Measurements from ENCODE around the gene DMRTA2. TPM values are rescaled to one million over a fixed set of nuclear protein-coding genes. Genes with fewer than 3 reads are reported as not detected.

DMRTA2 gene
- total RNA-seq, 2 donors from 2014 or later: not detected

DNA sequence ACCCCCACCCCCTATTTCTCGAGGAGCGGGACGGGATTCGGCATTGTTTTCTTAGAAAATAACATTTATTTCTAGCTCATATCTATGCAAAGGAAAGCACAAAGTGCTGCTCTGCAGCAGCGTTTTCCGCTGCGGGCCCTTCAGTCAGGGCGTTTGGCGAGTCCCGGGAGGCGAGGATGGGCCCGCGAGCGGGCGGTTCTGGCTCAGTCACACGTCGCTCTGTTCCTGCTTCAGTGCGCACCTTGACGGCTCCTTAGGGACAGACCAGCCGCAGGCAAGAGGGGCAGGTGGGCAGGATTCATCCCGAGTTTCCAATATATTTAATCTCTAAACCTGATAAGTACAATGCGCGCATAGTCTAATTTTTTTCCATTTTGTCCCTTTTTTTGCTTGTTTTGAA lies 5.7 kb downstream of the DMRTA2 start:
- Histone ChIP-seq H3K27me3 (peaks cover 82% of the 10 kb centered on the region), H3K27ac (no peak overlapping the region), H3K4me1 (no peaks in the 10 kb centered on the region), H3K36me3 (no peaks in the 10 kb centered on the region), H3K9ac (ENCODE audit: low read depth in 2 of 2, low read length in 2 of 2) (no peak overlapping the region), H3K9me3 (no peaks in the 10 kb centered on the region), H3K4me3 (no peak overlapping the region)
- TF ChIP-seq, protein P1, sequence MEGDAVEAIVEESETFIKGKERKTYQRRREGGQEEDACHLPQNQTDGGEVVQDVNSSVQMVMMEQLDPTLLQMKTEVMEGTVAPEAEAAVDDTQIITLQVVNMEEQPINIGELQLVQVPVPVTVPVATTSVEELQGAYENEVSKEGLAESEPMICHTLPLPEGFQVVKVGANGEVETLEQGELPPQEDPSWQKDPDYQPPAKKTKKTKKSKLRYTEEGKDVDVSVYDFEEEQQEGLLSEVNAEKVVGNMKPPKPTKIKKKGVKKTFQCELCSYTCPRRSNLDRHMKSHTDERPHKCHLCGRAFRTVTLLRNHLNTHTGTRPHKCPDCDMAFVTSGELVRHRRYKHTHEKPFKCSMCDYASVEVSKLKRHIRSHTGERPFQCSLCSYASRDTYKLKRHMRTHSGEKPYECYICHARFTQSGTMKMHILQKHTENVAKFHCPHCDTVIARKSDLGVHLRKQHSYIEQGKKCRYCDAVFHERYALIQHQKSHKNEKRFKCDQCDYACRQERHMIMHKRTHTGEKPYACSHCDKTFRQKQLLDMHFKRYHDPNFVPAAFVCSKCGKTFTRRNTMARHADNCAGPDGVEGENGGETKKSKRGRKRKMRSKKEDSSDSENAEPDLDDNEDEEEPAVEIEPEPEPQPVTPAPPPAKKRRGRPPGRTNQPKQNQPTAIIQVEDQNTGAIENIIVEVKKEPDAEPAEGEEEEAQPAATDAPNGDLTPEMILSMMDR (IDR thresholded peaks at IDR 0.05): no peak
- DNase-seq: no peak
- intact Hi-C loops (cut with DNase I): no loop called here

DNA sequence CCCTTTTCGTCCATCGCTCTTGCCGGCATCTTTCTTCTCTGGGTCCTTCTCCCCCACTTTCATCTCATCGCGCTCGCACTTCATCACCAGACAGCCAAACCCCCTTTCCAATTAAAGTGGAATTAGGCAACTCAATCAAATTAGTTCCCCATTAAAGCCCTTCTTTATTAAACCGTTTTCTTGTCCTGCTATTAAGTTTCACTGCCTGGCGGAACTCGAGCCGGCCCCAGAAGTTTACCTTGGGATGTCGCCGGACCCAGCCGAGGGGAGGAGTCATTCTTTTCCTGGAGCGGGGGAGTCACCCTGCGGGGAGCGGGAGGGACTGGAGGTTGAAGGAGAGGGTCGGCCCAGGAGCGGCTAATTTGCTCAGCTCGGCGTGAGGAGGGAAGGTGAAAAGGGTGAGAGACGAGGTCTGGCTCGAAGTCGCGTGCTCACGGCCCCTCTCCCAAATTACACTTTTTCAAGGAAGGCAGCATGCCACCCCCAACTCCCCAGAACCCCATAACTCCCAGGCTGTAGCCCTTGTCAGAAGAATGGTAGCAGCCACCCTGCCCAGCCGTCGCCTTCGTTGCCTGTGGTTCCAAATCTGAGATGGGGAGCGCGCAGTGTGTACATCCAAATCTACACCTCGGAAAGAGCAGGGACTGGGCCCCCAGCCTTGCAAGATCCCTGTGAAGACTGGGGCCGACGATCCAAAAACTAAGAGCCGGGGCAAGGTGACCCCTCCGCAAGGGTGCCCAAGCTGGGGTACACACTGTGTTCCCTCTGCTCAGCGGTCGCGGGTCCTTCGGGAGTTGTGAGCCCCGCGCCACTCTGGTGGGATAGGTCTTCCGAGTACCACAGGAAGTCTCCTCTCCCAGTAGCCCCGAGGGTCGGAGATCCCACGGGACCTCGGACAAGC lies 6.4 kb downstream of the DMRTA2 start:
- DNase-seq: no peak
- Histone ChIP-seq H3K9me3 (no peaks in the 10 kb centered on the region), H3K27ac (no peak overlapping the region), H3K27me3 (peaks cover 75% of the 10 kb centered on the region), H3K4me3 (no peak overlapping the region), H3K4me1 (no peaks in the 10 kb centered on the region), H3K36me3 (no peaks in the 10 kb centered on the region), H3K9ac (ENCODE audit: low read depth in 2 of 2, low read length in 2 of 2) (no peak overlapping the region)
- TF ChIP-seq, protein P1 (IDR thresholded peaks at IDR 0.05): no peak
- intact Hi-C loops (cut with DNase I): no loop called here

DNA sequence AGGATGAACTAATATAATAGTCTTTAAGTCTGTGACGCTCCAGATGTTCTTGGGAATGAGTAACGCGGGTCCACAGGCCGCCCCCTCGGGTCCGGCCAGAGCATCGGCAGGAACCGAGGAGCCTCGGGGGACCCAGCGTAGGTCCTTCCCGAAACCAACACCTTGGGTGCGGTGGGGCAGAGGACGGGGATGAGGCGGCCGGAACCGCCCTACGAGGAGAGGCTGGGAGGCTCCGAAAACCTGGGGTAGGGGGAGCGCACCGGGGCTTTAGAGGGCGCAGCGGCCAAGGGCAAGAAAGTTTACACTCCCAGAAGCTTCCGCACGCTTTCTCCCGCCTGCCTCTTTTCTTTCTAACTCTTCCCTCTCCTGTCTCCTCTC lies 7.1 kb downstream of the DMRTA2 start:
- TF ChIP-seq, protein P1 (IDR thresholded peaks at IDR 0.05): no peak
- Histone ChIP-seq H3K9ac (ENCODE audit: low read depth in 2 of 2, low read length in 2 of 2) (no peak overlapping the region), H3K4me3 (no peak overlapping the region), H3K27me3 (peaks cover 68% of the 10 kb centered on the region), H3K4me1 (no peaks in the 10 kb centered on the region), H3K27ac (no peak overlapping the region), H3K36me3 (no peaks in the 10 kb centered on the region), H3K9me3 (no peaks in the 10 kb centered on the region)
- intact Hi-C loops (cut with DNase I): no loop called here
- no peak for DNase-seq

DNA sequence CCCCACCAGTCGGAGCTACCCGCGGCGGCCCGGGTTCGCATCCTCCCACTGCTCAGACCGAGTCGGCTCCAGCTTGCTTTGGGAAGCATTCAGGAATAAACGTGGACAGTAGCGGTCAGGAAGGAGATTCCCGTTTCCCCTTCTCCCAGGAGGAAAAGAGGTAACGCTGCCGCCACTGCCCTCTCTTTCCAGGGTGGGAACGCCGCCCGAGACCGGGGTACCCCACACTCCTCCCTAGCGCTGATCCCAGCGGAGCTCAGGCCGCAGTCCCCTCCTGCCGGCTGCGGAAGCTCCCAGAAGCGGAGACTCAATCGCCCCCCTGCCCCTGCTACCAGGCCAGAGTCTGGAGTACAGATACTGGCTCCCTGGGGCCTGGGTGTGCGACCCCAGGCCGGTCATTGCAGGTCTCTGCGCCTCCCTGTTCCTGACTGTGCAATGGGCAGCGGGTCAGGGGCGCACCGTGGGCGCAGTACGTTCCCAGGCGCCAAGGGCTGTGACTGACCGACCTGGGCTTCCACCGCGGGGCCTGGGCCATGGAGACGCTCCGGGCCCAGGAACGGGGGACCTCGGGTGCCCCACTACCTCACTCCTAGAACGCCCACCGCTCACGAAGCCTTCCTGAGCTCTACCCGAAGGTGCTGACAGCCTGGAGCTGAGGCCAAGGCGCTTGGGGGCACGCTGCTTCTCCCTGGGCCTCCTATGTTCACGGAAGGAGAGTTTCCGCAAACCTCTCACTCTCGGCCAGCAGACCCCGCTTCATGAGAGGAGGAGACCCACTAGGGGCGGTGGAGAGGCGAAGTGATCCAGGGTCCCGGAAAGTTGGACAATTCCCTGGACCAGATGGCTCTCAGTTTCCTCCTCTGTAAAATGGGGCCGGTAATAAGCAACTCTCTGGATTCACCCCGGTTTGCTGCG lies 7.8 kb downstream of the DMRTA2 start:
- Histone ChIP-seq H3K9ac (ENCODE audit: low read depth in 2 of 2, low read length in 2 of 2) (no peak overlapping the region), H3K4me1 (no peaks in the 10 kb centered on the region), H3K27me3 (peaks cover 62% of the 10 kb centered on the region), H3K36me3 (no peaks in the 10 kb centered on the region), H3K27ac (no peak overlapping the region), H3K4me3 (no peak overlapping the region), H3K9me3 (no peaks in the 10 kb centered on the region)
- intact Hi-C loops (cut with DNase I): no loop called here
- TF ChIP-seq, protein P1 (IDR thresholded peaks at IDR 0.05): no peak
- DNase-seq: no peak

DNA sequence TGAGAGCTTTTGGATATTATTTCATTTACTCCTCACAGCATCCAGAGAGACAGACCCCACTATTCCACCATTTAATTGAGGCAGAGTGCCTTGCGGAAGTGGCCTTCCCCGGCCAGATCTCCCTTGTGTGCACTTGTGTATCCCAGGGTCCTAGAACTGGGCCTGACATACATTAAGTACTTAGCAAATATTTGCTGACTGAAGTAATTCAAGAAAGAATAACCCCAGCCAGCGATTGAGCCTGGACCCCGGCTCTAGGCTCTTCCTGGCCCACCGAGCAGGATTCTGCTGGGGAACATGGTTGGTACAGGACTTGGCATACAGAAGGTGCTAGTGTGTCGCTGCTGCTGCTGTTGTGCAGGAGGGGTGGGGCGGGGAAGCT lies 8.4 kb downstream of the DMRTA2 start:
- no peak for DNase-seq
- Histone ChIP-seq H3K36me3 (no peaks in the 10 kb centered on the region), H3K27me3 (peaks cover 57% of the 10 kb centered on the region), H3K4me1 (no peaks in the 10 kb centered on the region), H3K9ac (ENCODE audit: low read depth in 2 of 2, low read length in 2 of 2) (no peak overlapping the region), H3K9me3 (no peaks in the 10 kb centered on the region), H3K4me3 (no peak overlapping the region), H3K27ac (no peak overlapping the region)
- intact Hi-C loops (cut with DNase I): no loop called here
- TF ChIP-seq, protein P1 (IDR thresholded peaks at IDR 0.05): no peak
